ENCODE measurements around the gene AKT3. TPM values are rescaled to one million over a fixed set of nuclear protein-coding genes. Genes with fewer than 3 reads are reported as not detected.
A peak's percentile ranks its signal among the peaks of the same experiment; 100 is the strongest.

Gene AKT3
- total and polyA plus RNA-seq, 5 donors from 2014 or later: 0.81 to 84.2 (median 2.8) TPM

DNA sequence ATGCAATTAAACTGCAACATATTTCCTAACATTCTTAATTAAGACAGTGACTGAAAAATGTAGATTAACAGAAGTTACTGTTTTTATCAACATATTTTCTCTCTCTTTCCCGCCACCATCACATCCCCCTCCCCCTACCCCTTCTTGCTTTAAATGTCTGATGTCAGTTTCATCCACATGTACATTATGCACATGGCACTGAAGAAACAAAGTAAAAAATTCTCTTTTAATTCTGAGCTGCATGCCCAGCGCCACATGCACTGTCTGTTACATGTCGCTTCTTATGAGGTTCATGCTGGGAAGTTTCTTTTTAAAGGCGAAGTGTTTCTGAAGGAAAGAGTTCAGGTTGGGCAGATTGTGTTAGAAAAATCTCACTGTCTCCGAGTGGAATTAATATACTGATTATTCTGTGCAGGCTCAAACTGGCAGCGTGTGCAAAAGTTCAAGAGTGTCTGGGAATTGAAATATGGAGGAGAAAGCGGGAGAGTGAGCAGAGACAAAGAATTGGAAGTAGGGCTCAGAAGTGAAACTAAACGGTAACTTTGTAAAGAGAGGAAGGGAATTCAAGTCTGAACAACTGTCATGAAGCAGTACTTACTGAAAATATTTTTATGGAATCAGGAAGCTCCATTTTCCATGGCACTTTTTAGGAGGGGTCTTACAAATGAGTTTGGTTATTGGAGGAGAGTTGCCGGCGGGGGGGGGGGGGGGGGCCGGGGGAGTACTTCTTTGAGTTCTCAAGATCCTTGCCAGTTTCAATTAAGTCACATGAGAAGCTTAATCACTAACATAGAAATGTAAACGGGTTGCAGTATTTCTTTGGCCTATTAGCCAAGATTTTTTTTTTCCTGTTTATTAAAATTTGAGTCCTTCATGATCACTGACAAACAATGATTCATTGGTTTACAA, 376.6 kb downstream of the AKT3 start:
- Mint-ChIP-seq H3K9me3 (peaks cover 0 to 2% (median 0%) of the 10 kb centered on the region in 7 donors), H3K4me1 (peaks cover 0 to 12% (median 5%) of the 10 kb centered on the region in 4 donors)

DNA sequence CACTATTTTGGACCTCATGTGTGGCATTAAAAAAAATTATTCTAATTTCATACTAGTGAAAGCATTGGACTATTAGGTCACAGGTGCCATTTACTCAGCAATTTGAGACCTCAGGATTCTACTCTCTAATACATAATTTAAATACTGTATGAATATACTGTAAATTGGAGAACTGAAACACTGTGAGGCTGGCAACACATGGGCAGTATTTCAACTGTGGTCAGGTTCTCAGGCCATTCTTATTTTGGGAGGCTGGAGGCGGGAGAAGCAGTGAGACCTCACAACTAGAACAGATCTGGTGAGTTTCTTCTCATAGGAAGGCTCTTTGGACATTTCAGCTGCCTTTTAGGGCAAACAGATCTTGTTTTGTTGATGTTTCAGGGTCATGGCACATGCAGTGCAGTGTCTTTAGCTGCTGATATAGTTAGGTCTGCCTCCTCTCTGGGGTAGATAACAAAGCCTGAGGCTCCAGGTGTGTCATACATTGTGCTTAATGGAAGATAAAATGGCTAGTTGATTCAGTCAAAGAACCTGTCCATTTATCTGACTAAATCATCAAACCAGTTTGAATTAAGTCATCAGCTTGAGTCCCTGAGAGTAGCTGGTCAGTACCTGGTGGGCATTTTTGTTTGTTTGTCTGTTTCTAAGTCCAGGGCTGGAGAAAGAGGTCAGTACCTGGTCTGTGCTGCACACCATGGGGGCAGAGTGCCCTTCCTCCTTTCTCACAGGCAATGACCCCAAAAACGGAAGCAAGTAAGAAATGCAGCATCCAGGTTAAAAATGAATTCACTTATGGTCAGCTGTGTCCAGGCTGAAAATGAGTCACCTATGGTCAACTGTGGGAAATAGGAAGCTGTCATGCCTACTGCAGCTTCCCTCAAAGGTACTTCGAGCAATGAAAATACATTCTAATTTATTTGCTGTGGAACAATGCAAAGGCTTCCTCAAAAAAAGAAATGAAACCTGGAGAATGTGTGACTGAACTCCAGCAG, 378.0 kb downstream of the AKT3 start:
- Histone ChIP-seq H3K27me3 (ENCODE audit: control insufficient read depth, insufficient read depth, low read length) (no peaks in the 10 kb centered on the region), H3K27ac (ENCODE audit: insufficient read depth, low read length, poor library complexity, severe bottlenecking) (no peak overlapping the region), H3K36me3 (ENCODE audit: control insufficient read depth, insufficient read depth, low read length) (no peaks in the 10 kb centered on the region), H3K9me3 (ENCODE audit: control insufficient read depth in 2 of 2, low read length in 2 of 2) (no peaks in the 10 kb centered on the region), H3K4me1 (ENCODE audit: control insufficient read depth, insufficient read depth, low read length, poor library complexity, severe bottlenecking) (no peaks in the 10 kb centered on the region), H3K4me3 (ENCODE audit: low read depth, low read length) (no peak overlapping the region)
- Mint-ChIP-seq H3K9me3 (peaks cover 0 to 2% (median 0%) of the 10 kb centered on the region in 7 donors), H3K36me3 (peaks cover 33% of the 10 kb centered on the region), H3K4me1 (peaks cover 0 to 12% (median 5%) of the 10 kb centered on the region in 4 donors), H3K27ac (no peak overlapping the region), H3K27me3 (no peaks in the 10 kb centered on the region), H3K4me3 (no peak overlapping the region)
- ATAC-seq (ENCODE audit: low read depth in 2 of 2): no peak
- DNase-seq: no peak

More for the DNA sequence above, 376.6 kb downstream of the AKT3 start:
- Histone ChIP-seq H3K27ac (ENCODE audit: insufficient read depth, low read length, poor library complexity, severe bottlenecking) (no peak overlapping the region), H3K9me3 (ENCODE audit: control insufficient read depth in 2 of 2, low read length in 2 of 2) (no peaks in the 10 kb centered on the region), H3K4me1 (ENCODE audit: control insufficient read depth, insufficient read depth, low read length, poor library complexity, severe bottlenecking) (no peaks in the 10 kb centered on the region), H3K4me3 (ENCODE audit: low read depth, low read length) (peak overlapping the region; percentile 56), H3K27me3 (ENCODE audit: control insufficient read depth, insufficient read depth, low read length) (no peaks in the 10 kb centered on the region), H3K36me3 (ENCODE audit: control insufficient read depth, insufficient read depth, low read length) (no peaks in the 10 kb centered on the region)
- Mint-ChIP-seq H3K4me3 (peak overlapping the region in 3 of 4 donors; percentile 62 to 88 (median 73)), H3K36me3 (peaks cover 38% of the 10 kb centered on the region), H3K27ac (peak overlapping the region in 2 of 3 donors; percentile 62 to 91), H3K27me3 (no peaks in the 10 kb centered on the region)
- DNase-seq: no peak
- no peak for ATAC-seq (ENCODE audit: low read depth in 2 of 2)

DNA sequence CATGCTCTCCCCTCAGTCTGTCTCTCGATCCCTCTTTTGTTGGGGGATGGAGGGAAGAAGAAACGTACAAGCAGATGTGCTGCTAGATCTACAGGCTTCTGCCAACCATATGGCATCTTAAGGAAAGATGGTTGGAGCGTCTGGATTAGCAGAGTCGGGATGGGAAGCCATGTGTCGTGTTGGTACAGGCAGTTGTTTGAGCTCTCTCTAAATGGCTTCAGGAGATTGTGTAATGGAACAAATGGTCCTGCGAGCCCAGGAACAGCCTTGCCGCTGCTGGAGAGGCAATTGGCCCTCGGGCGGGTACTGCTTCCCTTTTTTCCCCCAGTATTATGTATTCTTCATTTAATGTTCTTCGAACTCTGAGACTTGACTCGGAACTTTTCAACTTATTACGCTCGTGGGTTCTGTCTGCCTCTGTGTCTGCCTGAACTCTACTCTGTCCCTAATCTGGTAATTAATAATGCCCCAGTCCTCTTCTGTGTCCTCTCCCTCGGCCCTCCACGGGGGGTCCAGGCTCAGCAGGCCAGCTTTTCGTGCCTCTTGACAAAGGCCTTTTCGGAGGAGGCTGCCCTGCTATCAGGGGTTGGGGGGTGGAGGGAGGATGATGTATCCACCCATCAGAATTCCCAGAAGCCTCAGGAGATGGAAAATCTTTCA, 378.9 kb downstream of the AKT3 start:
- Histone ChIP-seq H3K36me3 (ENCODE audit: control insufficient read depth, insufficient read depth, low read length) (no peaks in the 10 kb centered on the region), H3K27me3 (ENCODE audit: control insufficient read depth, insufficient read depth, low read length) (no peaks in the 10 kb centered on the region), H3K9me3 (ENCODE audit: control insufficient read depth in 2 of 2, low read length in 2 of 2) (no peaks in the 10 kb centered on the region), H3K4me1 (ENCODE audit: control insufficient read depth, insufficient read depth, low read length, poor library complexity, severe bottlenecking) (no peaks in the 10 kb centered on the region), H3K27ac (ENCODE audit: insufficient read depth, low read length, poor library complexity, severe bottlenecking) (no peak overlapping the region), H3K4me3 (ENCODE audit: low read depth, low read length) (no peak overlapping the region)
- Mint-ChIP-seq H3K27ac (no peak overlapping the region), H3K9me3 (peaks cover 0 to 2% (median 0%) of the 10 kb centered on the region in 7 donors), H3K4me3 (no peak overlapping the region), H3K4me1 (peaks cover 0 to 12% (median 5%) of the 10 kb centered on the region in 4 donors), H3K36me3 (peaks cover 28% of the 10 kb centered on the region), H3K27me3 (no peaks in the 10 kb centered on the region)
- ATAC-seq (ENCODE audit: low read depth in 2 of 2) (no peak), DNase-seq (no peak)

DNA sequence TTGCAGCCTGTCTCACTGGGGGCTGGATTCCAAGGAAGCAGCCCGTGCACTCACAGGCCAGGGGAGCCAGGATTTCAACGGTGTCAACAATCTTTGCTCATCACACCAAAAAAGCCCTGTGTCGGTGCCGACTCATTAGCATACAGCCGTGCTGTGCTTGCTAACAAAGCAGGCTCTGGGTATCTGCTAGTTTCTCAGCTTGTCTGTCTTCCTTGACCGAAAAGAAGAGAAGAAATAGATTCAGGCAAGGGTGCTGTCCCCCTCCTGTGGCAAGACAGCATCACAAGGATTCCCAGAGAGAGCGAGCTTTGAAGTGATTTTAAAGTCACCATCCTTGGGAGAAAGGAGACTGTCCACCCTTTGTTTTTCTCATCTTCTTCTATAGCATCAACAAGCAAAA, 379.5 kb downstream of the AKT3 start:
- H3K4me3 Mint-ChIP-seq: no peak overlapping the region
- Histone ChIP-seq H3K4me1 (ENCODE audit: control insufficient read depth, insufficient read depth, low read length, poor library complexity, severe bottlenecking) (no peaks in the 10 kb centered on the region), H3K27me3 (ENCODE audit: control insufficient read depth, insufficient read depth, low read length) (no peaks in the 10 kb centered on the region), H3K27ac (ENCODE audit: insufficient read depth, low read length, poor library complexity, severe bottlenecking) (no peak overlapping the region), H3K36me3 (ENCODE audit: control insufficient read depth, insufficient read depth, low read length) (no peaks in the 10 kb centered on the region), H3K4me3 (ENCODE audit: low read depth, low read length) (no peak overlapping the region), H3K9me3 (ENCODE audit: control insufficient read depth in 2 of 2, low read length in 2 of 2) (no peaks in the 10 kb centered on the region)
- H3K27me3 Mint-ChIP-seq: no peaks in the 10 kb centered on the region
- ATAC-seq (ENCODE audit: low read depth in 2 of 2) (no peak), DNase-seq (no peak)
- H3K36me3 Mint-ChIP-seq: peaks cover 25% of the 10 kb centered on the region
- no peak overlapping the region for H3K27ac Mint-ChIP-seq
- H3K9me3 Mint-ChIP-seq: no peaks in the 10 kb centered on the region
- peaks cover 0 to 12% (median 5%) of the 10 kb centered on the region in 4 donors for H3K4me1 Mint-ChIP-seq

DNA sequence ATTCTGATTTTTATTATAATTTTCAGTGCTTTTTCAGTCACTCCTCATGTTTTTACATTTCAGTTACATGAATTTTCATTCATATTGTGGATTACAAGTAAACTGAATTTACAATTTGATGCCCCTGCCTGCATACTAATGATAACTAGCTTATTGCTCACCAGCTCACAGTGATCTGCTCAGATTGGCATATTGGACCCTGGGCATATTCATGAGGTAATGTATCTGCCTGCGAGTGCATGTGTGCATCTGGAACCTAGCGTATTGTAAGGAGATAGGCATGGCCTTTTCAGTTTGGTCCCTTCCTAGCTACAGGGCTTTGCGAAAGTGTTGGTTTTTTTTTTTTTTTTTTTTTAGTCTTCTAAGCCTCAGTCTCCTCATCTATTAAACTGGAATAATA, 380.5 kb downstream of the AKT3 start:
- Mint-ChIP-seq H3K27ac (no peak overlapping the region), H3K4me3 (no peak overlapping the region), H3K36me3 (peaks cover 24% of the 10 kb centered on the region), H3K9me3 (no peaks in the 10 kb centered on the region), H3K4me1 (peaks cover 0 to 12% (median 5%) of the 10 kb centered on the region in 4 donors), H3K27me3 (no peaks in the 10 kb centered on the region)
- H3K4me3 ChIP-seq (ENCODE audit: low read depth, low read length): no peak overlapping the region
- no peaks in the 10 kb centered on the region for H3K4me1 ChIP-seq (ENCODE audit: control insufficient read depth, insufficient read depth, low read length, poor library complexity, severe bottlenecking)
- no peak for ATAC-seq (ENCODE audit: low read depth in 2 of 2)
- no peaks in the 10 kb centered on the region for H3K36me3 ChIP-seq (ENCODE audit: control insufficient read depth, insufficient read depth, low read length)
- no peaks in the 10 kb centered on the region for H3K27me3 ChIP-seq (ENCODE audit: control insufficient read depth, insufficient read depth, low read length)
- no peak overlapping the region for H3K27ac ChIP-seq (ENCODE audit: insufficient read depth, low read length, poor library complexity, severe bottlenecking)
- H3K9me3 ChIP-seq (ENCODE audit: control insufficient read depth in 2 of 2, low read length in 2 of 2): no peaks in the 10 kb centered on the region
- DNase-seq: no peak

DNA sequence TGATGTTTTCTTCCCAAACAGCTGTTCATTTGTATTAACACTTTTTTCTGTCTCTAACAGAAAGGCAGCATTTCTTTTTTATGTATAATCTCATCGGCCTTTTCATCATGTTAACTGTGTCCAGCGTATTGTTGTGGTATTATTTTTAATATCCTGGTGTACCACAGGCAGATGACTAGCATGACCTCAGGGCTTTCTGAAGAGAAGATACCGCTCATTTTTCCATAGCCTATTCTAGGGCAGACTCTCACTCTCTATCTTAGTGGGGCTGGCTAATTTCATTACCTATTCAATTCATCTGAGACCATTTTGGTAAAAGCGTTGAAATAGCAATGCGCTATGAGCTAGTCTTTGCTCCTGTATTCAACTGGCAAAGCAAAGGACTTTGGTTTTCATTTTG, 384.3 kb downstream of the AKT3 start:
- H3K4me1 ChIP-seq (ENCODE audit: control insufficient read depth, insufficient read depth, low read length, poor library complexity, severe bottlenecking): no peaks in the 10 kb centered on the region
- Mint-ChIP-seq H3K4me3 (no peak overlapping the region), H3K4me1 (peaks cover 0 to 2% (median 0%) of the 10 kb centered on the region in 4 donors), H3K27ac (no peak overlapping the region), H3K9me3 (no peaks in the 10 kb centered on the region), H3K27me3 (no peaks in the 10 kb centered on the region), H3K36me3 (peaks cover 28% of the 10 kb centered on the region)
- no peaks in the 10 kb centered on the region for H3K9me3 ChIP-seq (ENCODE audit: control insufficient read depth in 2 of 2, low read length in 2 of 2)
- DNase-seq: no peak
- H3K27ac ChIP-seq (ENCODE audit: insufficient read depth, low read length, poor library complexity, severe bottlenecking): no peak overlapping the region
- H3K27me3 ChIP-seq (ENCODE audit: control insufficient read depth, insufficient read depth, low read length): no peaks in the 10 kb centered on the region
- H3K4me3 ChIP-seq (ENCODE audit: low read depth, low read length): no peak overlapping the region
- ATAC-seq (ENCODE audit: low read depth in 2 of 2): no peak
- H3K36me3 ChIP-seq (ENCODE audit: control insufficient read depth, insufficient read depth, low read length): peaks cover 3% of the 10 kb centered on the region

DNA sequence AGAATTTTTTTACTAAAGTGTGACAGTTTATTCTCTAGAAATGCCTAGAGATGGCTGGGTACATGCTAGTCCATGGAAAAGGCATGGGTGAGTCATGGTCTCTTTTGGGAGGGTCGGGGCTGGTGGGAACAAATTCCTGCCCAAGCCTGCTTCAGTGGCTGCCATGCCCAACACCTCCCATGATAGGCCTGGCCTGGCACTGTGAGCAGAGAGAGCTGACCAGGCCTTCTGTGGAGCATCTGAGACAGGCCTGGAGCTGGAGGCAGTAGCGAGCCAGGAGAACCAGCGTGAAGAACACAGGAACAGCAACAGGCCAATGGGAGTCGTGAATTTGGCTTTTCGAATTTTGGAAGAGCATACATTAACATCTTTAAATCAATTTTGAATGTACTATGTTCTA, 385.0 kb downstream of the AKT3 start:
- no peaks in the 10 kb centered on the region for H3K27me3 ChIP-seq (ENCODE audit: control insufficient read depth, insufficient read depth, low read length)
- peaks cover 0 to 2% (median 0%) of the 10 kb centered on the region in 4 donors for H3K4me1 Mint-ChIP-seq
- H3K9me3 ChIP-seq (ENCODE audit: control insufficient read depth in 2 of 2, low read length in 2 of 2): no peaks in the 10 kb centered on the region
- H3K4me1 ChIP-seq (ENCODE audit: control insufficient read depth, insufficient read depth, low read length, poor library complexity, severe bottlenecking): no peaks in the 10 kb centered on the region
- peak overlapping the region in 1 of 3 donors; percentile 75 for H3K27ac Mint-ChIP-seq
- peaks cover 3% of the 10 kb centered on the region for H3K36me3 ChIP-seq (ENCODE audit: control insufficient read depth, insufficient read depth, low read length)
- DNase-seq (no peak), ATAC-seq (ENCODE audit: low read depth in 2 of 2) (no peak)
- H3K27ac ChIP-seq (ENCODE audit: insufficient read depth, low read length, poor library complexity, severe bottlenecking): no peak overlapping the region
- H3K4me3 Mint-ChIP-seq: no peak overlapping the region
- no peak overlapping the region for H3K4me3 ChIP-seq (ENCODE audit: low read depth, low read length)
- H3K9me3 Mint-ChIP-seq: no peaks in the 10 kb centered on the region
- H3K36me3 Mint-ChIP-seq: peaks cover 30% of the 10 kb centered on the region
- no peaks in the 10 kb centered on the region for H3K27me3 Mint-ChIP-seq

All from CD4-positive, CD25-positive, alpha-beta regulatory T cell (primary cell).